NCI-H524 (cell line): ENCODE results near the gene IL17D.
A peak's percentile ranks its signal among the peaks of the same experiment; 100 is the strongest.
"Not testable (repeated sequence)": the region's sequence is repeated elsewhere in the genome, so short reads cannot be mapped to it uniquely, and the experiment has no call there.

ENCODE experiments used
- DNase-seq, 2 experiments: peaks; one replicate each; lab custom pipeline; 2025; lab: John Stamatoyannopoulos, UW

IL17D gene

DNA sequence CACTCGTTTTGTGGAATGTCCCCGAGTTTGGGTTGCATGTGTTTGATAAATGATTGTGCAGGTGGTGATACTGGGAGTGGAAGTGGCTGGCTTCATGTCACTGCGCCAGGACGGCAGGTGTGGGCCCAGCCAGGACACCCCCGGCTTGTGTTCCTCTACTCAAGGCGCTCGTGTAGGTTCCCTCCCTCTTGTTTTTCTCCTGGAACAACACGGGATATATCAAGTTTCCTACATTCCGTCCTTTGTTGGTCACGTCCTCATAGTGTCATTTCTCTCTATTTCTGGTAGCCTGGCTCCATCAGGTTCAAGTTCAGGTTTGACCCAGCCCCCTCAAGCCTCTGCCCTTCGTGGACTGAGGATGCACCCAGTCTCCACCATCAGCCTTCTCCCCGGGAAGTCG lies 16.3 kb downstream of the IL17D start:
- DNase-seq = no peak

DNA sequence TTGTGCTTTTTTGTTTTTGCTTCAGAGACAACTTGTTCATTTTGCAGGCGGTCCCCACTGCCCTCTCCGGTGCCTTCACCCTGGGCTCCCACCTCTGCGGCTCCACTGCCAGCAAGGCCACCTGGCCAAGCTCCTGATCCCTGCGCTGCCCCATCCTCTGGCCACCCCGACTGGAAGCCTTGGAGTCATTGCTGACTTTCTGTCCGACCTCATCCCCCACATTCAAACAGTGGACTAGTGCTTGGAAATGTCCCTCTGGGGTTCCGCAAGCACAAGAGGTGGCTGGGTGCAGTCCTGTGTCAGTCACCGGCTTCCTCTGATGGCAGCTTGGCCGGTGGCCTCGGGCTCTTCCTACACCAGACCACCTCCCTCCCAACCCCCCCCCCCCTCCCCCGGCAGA lies 17.0 kb downstream of the IL17D start:
- DNase-seq = no peak

- no peak for DNase-seq
Measured at GRCh38 chr13:20721058-20721453, 17.6 kb downstream of the IL17D start.

DNA sequence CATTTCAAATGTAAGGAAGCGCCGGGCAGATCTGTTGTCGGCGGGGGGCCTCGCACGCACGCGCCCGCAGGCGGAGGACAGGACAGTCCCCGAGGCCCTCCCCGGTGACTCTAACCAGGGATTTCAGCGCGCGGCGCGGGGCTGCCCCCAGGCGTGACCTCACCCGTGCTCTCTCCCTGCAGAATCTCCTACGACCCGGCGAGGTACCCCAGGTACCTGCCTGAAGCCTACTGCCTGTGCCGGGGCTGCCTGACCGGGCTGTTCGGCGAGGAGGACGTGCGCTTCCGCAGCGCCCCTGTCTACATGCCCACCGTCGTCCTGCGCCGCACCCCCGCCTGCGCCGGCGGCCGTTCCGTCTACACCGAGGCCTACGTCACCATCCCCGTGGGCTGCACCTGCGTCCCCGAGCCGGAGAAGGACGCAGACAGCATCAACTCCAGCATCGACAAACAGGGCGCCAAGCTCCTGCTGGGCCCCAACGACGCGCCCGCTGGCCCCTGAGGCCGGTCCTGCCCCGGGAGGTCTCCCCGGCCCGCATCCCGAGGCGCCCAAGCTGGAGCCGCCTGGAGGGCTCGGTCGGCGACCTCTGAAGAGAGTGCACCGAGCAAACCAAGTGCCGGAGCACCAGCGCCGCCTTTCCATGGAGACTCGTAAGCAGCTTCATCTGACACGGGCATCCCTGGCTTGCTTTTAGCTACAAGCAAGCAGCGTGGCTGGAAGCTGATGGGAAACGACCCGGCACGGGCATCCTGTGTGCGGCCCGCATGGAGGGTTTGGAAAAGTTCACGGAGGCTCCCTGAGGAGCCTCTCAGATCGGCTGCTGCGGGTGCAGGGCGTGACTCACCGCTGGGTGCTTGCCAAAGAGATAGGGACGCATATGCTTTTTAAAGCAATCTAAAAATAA lies 18.2 kb downstream of the IL17D start:
- DNase-seq = peak; percentile 29 to 61

GRCh38 chr13:20727856-20728255 lies 24.4 kb downstream of the IL17D start:
- DNase-seq = no peak

DNA sequence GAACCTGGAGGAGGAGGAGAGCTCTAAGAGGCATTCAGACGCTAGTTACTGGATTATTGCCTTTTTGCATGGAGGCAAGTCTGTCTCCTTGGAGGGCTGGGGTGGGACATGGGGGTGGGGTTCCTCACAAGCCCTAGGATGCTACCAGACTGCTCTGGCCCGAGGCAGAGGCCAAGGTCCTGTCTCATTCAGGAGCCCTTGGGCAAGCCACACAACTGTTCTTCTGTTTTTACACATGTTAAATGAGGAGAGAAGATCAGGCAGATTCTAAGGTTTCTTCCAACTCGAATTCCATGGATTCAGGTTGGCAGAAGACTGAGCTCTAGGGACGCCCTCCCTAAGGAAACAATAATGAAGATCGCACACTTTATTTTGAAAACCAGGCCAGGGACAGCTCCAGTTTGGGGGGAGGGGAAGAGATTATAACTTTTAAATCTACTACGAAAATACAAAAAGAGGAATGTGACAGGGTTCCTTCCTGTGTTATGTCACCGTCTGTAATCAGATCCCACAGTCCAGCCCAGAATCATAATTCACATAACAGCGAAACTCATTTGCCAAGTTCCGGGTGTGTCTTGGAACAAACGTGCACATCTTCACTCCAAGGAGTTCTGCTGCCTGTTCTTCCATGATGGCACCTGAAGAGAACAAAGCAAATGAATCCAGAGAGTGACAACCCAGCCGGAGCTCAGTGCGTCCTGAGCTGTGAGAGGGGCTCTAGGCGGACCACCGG lies 25.2 kb downstream of the IL17D start:
- DNase-seq = no peak

GRCh38 chr13:20729633-20730585 lies 26.4 kb downstream of the IL17D start:
- peak in 1 of 2 experiments; percentile 17 for DNase-seq

- peak; percentile 86 to 96 for DNase-seq
Measured at GRCh38 chr13:20738616-20739015, 35.1 kb downstream of the IL17D start.

DNA sequence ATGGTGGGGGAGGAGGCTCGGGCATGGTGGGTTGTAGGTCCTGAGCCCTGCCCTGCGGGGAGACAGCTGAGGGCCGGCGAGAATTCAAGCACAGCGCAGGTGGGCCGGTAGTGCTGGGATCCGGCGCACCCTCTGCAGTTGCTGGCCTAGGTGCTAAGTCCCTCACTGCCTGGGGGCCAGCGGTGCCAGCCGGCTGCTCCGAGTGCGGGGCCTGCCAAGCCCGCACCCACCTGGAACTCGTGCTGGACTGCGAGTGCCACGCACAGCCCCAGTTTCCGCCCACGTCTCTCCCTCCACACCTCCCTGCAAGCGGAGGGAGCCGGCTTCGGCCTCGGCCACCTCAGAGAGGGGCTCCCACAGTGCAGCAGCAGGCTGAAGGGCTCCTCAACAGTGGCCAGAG lies 36.5 kb downstream of the IL17D start:
- no peak for DNase-seq

- DNase-seq = not testable (repeated sequence)
Measured at GRCh38 chr13:20743830-20744404, 40.4 kb downstream of the IL17D start.

DNA sequence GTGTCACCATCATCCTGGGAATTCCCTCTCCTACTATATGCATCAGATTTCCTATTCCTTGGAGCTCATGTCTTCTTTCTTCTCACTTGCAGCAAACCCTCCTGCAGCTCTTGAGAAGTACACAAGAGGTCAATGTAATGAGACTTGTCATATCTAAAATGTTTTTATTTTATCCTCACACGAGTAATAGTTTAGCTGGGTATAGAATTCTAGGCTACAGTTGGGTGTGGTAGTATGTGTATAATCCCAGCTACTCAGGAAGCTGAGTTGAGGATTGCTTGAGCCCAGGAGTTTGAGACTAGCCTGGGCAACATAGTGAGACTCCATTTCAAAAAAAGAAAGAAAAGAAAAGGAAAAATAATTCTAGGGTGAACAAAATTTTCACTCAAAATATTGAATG lies 45.9 kb downstream of the IL17D start:
- no peak for DNase-seq

- DNase-seq = no peak
Measured at GRCh38 chr13:20754009-20754408, 50.5 kb downstream of the IL17D start.

GRCh38 chr13:20760872-20761271 lies 57.4 kb downstream of the IL17D start:
- DNase-seq = no peak

DNA sequence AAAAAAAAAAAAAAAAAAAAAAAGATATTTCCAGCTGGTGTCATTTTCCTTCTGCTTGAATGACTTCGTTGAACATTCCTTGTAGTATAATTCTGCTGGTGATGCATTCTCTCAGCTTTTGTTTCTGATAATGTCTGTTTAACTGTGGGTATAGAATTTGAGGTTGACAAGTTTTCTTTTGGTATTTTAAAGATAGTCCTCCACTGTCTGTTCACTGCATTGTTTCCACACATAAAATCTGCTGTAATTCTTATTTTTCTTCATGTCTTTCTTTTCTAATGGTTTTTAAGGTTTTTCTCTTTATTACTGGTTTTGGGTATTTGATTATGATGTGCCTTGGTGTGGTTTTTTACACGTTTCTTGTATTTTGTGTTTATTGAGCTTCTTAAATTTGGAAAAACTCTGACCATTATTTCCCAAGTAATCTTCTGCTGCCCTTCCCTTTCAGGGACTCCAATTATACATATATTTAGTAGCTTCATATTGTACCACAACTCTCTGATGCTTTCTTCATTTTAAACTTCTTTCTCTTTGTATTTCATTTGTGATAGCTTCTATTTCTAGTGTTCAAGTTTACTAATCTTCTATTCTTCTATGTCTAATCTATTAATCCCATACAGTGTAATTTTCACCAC lies 63.9 kb downstream of the IL17D start:
- no peak for DNase-seq

DNA sequence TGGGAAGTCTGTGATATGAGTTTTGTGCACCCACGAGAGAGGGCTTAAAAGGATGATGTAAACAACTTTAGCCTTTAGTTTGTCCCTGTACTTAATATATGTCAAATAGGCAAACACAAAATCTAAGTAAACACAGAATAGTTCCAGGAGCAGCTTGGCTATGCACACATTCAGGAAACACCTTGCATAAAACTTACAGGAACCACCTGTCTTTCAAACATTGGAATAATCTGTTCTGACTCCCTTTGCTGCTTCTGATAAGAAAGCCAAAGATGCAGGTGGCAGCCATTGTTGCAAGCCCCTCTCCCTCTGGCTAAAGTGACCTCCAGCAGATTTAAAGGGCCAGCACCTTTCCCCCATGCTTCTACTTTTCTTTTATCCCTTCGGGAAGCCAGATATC lies 65.6 kb downstream of the IL17D start:
- no peak for DNase-seq

DNA sequence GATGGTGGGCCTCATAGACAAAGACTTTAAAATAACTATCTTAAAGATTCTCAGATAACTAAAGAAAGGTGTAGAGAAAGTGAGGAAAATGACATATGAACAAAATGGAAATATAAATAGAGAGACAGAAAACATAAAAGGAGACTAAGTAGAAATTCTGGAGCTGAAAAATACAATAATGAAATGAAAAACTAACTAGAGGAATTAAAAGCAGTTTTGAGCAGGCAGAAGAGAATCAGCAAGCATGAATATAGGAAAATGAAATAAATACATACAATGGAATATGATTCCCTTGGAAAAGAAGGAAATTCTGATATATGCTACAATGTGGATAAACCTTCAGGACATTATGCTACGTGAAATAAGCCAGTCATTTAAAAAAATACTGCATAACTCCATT lies 66.3 kb downstream of the IL17D start:
- DNase-seq = no peak
